ENCODE results near the gene RNF181.
"Not testable (repeated sequence)": the region's sequence is repeated elsewhere in the genome, so short reads cannot be mapped to it uniquely, and the experiment has no call there.

The RNF181 gene

GRCh38 chr2:85597241-85597640, 1.7 kb downstream of the RNF181 start:
- DNase-seq, result no peak

- no peak for DNase-seq
These were observed 3.2 kb downstream of the RNF181 start for GRCh38 chr2:85598594-85599340.

GRCh38 chr2:85599468-85600234, 4.1 kb downstream of the RNF181 start:
- DNase-seq, result no peak

GRCh38 chr2:85600235-85600575, 4.7 kb downstream of the RNF181 start:
- no peak for DNase-seq

- DNase-seq, result no peak
These were observed 5.6 kb downstream of the RNF181 start for GRCh38 chr2:85600951-85601770.

- DNase-seq, result no peak
These were observed 6.4 kb downstream of the RNF181 start for GRCh38 chr2:85601771-85602475.

- DNase-seq, result peak; percentile 88
These were observed 7.1 kb downstream of the RNF181 start, which contains the start of gene TMEM150A for GRCh38 chr2:85602476-85603234. TSS of gene TMEM150A (minus strand) at chr2:85602698. CDS start at chr2:85601948, 750 bp downstream.

- DNase-seq, result not testable (repeated sequence)
These were observed 8.5 kb downstream of the RNF181 start for GRCh38 chr2:85604133-85604444.

GRCh38 chr2:85604568-85605339, 9.2 kb downstream of the RNF181 start:
- DNase-seq, result no peak

GRCh38 chr2:85605406-85606115, 10.0 kb downstream of the RNF181 start:
- DNase-seq, result no peak

GRCh38 chr2:85606116-85606455, 10.5 kb downstream of the RNF181 start:
- no peak for DNase-seq

- DNase-seq, result no peak
These were observed 12.0 kb downstream of the RNF181 start for GRCh38 chr2:85607268-85608215.

- no peak for DNase-seq
These were observed 15.7 kb downstream of the RNF181 start for GRCh38 chr2:85611217-85611704.

- DNase-seq, result peak; percentile 90
These were observed 16.4 kb downstream of the RNF181 start, which contains the start of gene C2orf68 for GRCh38 chr2:85611705-85612587. TSS of gene C2orf68 (minus strand) at chr2:85612066. CDS start at chr2:85611984, 82 bp downstream.

- DNase-seq, result no peak
These were observed 18.4 kb downstream of the RNF181 start for GRCh38 chr2:85613717-85614515.

- not testable (repeated sequence) for DNase-seq
These were observed 19.2 kb downstream of the RNF181 start for GRCh38 chr2:85614757-85615156.

- no peak for DNase-seq
These were observed 19.8 kb downstream of the RNF181 start for GRCh38 chr2:85615413-85615728.
